Fibroblast of peridontal ligament (primary cell): ENCODE measurements around the gene NTRK2.

Source experiments
- DNase-seq: peaks from one replicate; pipeline ENCODE4 v3.0.0-alpha.2; 2010; ENCODE audit errors: extremely low read depth

Gene NTRK2

GRCh38 chr9:84781458-84781857, 111.9 kb downstream of the NTRK2 start:
- no peak for DNase-seq

DNA sequence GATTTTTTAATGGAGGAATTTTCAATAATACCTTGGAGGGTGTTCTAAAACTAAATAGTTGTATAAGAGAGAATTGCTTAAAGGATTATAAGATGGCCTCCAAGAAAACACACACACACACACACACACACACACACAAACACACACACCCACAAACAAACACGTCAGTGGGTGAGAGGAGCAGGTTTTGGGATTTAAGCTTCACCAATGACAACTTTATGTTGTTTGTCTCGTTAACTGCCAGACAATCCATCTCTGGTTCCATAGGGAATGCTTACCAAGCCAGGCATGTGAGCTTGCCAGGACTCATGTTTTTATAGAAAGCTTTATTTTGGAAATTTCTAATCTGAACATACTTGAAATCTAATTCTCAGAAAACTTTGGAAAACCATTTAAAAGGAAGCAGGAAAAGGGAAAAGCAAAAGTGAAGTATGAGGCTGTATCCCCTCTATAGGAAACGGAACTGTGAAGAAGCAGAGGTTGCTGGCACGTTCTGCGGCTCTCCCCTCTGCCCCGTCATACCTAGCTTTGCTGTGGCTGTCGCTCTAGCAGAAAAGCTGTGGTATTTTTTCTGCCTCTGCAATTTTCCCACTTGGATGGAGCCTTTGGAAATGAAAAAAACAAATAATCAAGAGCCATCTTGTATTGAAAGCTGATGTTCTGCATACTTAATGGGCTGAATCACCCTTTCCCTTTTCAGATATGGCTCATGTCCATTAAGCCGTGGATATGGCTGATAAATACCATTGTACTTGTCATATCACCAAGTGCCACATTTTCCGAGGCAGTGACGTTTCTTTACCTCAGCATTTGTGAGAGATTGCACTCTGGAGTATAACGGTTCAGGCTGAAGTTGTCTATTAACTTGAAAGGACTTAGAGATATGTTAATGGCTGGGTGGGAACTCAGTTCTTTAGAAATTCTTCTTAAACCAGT, 112.7 kb downstream of the NTRK2 start:
- no peak for DNase-seq

DNA sequence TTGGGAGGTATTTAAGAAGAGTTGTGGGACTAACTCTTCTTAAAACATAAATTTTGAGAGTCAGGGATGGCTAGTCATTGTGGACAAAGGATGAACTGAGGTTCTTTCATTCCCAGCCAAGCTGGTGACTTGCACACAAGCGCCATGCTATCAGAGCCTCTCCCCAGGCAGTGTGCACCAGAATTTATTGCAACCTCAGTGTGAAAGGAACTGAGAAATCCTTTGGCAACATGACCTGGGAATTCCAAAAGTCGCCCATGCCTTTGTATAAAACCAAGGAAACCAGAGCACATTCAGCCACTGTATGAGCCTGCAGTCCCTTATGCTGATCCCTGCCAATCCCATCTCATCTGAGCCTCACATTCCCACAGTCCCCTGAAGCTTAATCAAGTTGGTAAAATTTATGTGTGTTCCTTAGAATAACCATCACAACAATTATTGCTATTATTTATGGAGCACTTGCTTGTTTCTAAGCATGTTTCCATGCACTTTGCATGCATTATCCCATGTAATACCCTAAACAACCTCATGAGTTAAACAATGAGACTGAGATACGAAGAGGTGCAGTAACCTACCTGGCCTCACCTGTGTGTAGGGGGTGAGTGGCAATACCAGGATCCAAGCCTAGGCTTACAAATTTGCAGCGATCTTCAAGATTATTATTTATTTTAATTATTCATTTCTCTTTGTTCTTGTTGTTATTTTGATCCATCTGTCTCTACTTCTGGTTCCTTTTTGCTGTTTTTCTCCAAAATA, 116.4 kb downstream of the NTRK2 start:
- DNase-seq: no peak

GRCh38 chr9:84788803-84789462, 119.4 kb downstream of the NTRK2 start:
- no peak for DNase-seq

DNA sequence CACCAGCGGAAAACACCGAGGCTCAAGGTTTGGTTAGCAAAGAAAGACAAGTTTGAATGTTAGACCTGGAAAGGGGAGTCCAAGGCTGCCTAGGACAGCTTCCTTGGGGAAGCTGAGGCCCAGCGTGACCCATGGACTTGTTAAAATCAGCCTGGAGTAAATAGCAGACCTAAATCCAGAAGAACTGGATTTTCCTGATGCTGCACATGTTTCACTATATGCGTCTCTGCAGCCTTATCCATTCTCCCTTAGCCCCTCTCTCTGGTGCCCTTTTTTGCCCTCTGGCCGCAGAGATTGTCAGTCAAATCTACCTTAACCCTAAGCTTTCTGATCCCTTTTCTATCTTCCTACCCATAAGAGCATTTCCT, 119.9 kb downstream of the NTRK2 start:
- no peak for DNase-seq

DNA sequence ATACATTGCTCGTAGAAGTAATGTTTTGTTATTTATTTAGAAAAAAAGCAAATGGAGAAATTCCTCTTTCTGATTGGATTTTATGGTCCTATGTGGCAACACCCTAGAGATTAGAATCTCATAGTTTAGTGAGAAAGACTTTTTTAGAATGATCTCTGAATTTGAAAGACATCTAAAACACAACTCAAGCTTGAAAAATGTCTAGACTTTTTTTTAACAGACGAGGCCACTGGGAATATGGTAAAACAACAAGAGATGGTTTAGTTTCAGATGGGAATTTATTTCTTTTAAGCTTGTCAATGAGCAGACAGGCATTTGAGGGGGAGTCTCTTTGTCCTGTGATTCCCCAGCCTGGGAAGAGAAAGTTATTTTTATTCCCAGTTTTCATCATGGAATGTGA, 122.1 kb downstream of the NTRK2 start:
- no peak for DNase-seq

DNA sequence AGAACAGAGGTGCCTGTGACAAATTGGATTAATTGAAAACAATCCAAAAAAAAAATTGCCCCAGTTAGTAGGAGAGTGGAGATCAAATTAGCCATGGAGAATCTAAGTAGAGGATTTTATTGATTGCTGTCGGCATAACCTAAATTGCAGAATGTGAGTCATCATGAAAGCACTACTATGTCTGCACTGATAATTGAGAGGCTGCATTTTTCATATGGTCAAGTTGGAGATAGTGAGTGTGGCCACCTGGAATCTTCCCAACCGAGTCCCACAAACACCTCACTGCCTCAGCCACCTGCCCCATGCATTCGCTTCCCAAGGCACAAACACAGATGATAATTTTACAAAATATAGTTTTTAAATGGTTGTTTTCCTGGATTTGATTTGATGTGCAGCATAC, 123.7 kb downstream of the NTRK2 start:
- DNase-seq: no peak

DNA sequence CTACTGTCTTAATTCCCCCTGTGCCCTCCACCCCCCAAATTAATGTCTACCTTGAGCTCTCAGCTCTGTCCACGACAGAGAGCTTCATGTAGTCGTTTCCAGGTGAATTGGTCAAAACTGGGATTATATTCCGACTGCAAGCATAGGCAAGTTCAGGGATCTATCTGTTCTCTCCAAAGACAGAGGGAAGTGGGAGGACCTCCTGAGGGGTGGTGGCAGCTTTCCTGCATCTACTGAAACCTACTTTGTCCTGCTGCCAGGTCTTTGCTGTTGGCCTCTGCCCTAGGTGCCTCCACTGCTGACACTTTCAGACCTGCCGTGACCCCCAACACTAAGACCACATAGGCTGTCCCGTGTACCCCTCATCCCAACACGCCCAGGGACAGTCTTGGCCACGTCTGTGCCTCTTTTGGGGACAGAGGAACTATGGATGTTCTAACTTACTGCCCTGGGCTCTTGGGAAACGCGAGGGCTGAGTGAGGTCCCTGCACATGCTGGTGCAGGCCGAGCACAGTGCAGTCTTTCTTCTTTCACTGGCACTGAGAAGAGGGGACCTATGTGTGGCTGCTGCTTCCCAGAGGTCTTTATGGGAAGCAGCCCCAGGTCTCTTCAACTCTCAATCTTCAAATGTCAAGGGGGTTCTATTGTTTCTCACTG, 125.6 kb downstream of the NTRK2 start:
- no peak for DNase-seq

- DNase-seq: no peak
Measured at GRCh38 chr9:84796404-84796803, 126.9 kb downstream of the NTRK2 start.

DNA sequence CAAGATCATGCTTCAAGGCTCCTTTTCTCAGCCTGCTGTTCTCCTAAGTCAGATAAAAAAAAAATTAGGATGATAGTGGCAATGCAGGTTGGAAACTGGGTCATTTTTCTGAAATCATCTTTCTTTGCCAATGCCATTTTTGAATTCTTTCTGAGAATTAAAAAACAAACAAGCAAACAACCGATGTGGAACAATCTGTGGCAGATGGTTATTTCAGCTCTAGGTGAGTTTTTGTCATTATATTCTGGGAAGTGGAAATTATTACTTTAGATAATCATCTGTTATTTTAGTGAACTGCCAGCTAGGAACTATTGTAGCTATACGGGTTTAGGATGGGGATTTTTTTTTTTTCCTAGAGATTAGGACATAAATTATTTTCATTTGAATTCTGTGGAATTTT, 129.7 kb downstream of the NTRK2 start:
- no peak for DNase-seq

DNA sequence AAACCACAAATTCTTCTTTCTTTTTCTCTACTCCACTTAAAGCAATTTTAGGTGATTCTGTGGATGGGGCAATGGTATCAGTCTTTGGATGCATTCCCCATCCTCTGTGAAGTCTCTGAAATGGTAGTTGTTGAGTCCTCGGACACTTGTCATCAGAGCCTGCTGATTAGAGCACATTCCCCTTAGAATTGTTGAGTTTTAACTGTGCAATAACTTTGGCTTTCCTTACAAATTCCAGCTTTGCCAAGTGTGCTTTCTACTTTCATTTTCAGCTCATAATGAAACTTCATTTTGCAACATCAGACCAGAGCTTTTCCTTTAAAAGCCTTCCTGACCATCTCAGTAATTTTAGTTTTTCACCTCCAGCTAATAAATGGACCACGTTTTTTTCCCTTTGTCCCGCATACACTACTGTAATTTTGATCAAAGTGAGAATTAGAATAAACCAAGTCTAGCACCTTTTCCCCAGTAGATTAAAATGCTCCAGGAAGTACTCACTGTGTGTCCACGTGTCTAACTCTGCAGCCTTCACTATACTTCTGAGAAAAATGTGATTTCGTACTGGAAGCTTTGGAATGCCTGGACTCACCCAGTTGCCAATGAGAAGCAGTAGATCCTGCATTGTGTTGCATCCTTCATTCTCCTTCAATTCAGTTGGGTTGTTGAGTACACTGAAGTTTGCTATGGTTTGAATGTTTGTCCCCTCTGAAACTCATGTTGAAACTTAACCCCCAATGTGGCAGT, 135.6 kb downstream of the NTRK2 start:
- no peak for DNase-seq

DNA sequence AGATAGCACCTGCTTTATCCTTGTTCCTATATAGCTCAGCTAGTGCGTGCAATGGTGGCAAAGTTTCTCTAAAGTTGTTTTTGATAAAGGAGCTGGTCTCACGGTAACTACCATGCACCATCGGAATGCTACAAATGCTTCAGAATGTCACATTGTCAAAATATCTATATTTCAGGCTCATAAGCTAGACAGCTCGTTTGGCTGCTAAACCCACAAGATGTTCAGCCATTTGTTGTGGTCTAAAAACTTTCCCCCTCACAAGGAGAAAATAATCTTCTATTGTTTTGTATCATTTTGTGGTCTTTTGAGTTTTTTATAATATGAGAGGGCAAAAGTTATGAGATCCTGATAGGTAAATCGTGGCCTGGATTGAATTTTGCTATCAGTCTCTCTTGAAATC, 137.9 kb downstream of the NTRK2 start:
- DNase-seq: no peak

- DNase-seq: no peak
Measured at GRCh38 chr9:84807870-84808390, 138.4 kb downstream of the NTRK2 start.

DNA sequence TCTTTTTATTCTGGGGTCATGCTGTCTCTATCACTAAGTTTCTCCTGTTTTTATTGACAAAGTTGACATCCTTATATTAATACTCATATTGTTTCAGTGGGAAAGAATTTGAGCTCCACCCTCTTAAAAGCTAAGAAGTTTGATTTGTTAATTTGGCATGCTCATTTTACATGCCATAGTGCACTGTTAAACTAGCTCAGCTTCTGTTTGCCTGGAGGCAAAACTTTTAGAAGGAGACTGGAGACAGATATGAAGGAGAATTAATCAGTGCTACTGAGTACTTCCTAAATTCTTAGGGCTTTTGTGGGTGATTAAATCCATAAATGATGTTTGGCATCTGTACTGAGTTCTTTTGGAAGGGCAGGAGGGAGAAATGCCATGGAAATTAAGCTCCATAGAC, 138.9 kb downstream of the NTRK2 start:
- no peak for DNase-seq

GRCh38 chr9:84811072-84811750, 141.7 kb downstream of the NTRK2 start:
- DNase-seq: no peak

GRCh38 chr9:84811751-84812074, 142.2 kb downstream of the NTRK2 start:
- no peak for DNase-seq

GRCh38 chr9:84812355-84812754, 142.8 kb downstream of the NTRK2 start:
- no peak for DNase-seq

DNA sequence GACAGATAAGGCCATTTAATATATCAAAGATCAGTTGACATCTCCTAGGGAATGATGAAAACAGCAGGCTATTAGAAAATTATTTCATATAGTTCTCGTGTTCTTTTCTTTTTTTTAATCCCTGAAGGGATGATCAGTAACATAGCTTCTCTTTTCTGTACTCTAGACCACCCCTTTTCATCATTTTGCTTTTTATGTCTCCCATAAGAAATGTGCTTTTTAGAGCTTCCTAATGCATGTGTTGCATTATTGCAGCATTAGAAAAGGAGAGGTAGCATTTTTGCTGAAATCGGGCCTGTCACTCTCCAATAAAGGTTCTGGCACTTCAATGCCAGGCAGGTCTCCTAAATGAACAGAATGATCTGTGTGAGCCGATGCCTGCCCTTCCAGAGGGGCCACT, 143.3 kb downstream of the NTRK2 start:
- DNase-seq: no peak

DNA sequence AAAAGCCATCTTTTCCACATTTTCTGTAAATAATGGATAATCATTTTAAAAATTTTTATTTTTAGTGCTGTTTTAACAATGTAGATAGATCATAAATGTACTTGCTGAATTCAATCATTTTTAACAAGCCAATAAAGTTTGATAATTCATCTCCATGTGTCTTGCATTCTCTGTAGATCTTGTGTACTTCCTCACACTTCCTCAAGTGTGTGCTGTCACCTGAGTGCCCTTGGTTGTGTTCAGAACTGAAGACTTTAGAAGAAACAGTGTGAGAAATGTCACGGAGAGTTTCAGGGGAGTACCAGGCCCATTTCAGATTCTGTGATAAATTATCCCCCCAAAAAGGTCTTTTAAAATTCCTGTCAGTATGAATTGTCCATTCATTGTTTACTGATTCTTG, 146.0 kb downstream of the NTRK2 start:
- no peak for DNase-seq

- DNase-seq: no peak
Measured at GRCh38 chr9:84817038-84817437, 147.5 kb downstream of the NTRK2 start.

DNA sequence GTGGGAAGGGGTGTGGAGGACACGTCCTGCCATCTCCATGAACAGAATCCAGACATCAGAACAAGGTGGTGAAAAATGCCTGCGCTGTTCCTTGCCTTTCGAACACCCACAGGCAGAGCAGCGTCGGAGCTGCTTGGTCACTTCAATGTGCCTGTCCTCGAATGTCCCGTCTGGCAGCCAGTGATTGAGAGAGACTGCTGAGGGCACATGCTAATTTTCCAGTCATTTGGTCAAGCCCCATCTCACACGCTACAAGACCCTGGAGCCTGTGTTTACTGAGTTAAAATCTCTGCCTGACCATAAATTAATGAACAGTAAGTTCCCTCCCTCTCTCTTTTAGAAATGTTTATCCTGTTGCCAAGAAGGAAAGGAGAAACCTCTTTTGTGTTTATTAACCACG, 149.3 kb downstream of the NTRK2 start:
- DNase-seq: no peak
